ENCODE data around the gene NUTM2G. TPM values are rescaled to one million over a fixed set of nuclear protein-coding genes. Genes with fewer than 3 reads are reported as not detected.
"Not testable (repeated sequence)": the region's sequence is repeated elsewhere in the genome, so short reads cannot be mapped to it uniquely, and the experiment has no call there.

The NUTM2G gene
- total and polyA plus RNA-seq, 2 of the 4 experiments (the other 2 are of a cell fraction) = not detected

DNA sequence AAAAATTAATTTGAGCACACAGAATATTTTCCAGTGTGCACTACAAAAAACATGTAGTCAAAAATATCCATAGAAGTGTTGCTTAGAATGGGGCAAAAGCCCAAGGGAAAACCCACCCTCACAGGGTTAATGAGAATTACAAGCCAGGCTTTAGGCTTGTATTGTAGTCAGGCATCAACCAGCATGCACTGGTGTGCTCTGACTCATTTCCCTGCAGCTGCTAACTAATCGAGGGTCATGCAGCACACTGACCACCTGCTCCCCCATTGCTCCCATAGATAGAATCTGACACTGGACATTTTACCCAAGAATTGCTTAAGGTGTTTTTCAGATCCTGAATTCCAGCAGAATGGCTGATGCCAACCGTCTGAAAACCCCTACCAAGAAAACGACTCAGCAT lies 20.2 kb upstream of the NUTM2G start:
- H3K18ac ChIP-seq (ENCODE audit: low read depth, low read length); BruUV-seq (replicated peaks); H3K23ac ChIP-seq (ENCODE audit: low read depth, low read length); H3K4me3 ChIP-seq (ENCODE audit: insufficient read depth, low read depth, low read length); H4K91ac ChIP-seq (ENCODE audit: insufficient read depth, low read depth, low read length); ATAC-seq (ENCODE audit: low read depth); H2BK20ac ChIP-seq (ENCODE audit: low read depth, low read length); dilution Hi-C loops (cut with HindIII; ENCODE audit: low sequenced_read_pairs, unreplicated experiment); H3K9ac ChIP-seq (ENCODE audit: low read depth, low read length); H3K27me3 ChIP-seq (ENCODE audit: control insufficient read depth, insufficient read depth, low read length); H4K5ac ChIP-seq (ENCODE audit: low read depth, low read length); H2BK120ac ChIP-seq (ENCODE audit: low read depth, low read length); H3K27ac ChIP-seq (ENCODE audit: insufficient read depth, low read length); H2BK5ac ChIP-seq (ENCODE audit: low read depth, low read length, poor library complexity, severe bottlenecking); H3K9me3 ChIP-seq (ENCODE audit: control insufficient read depth, insufficient read depth, low read length); intact Hi-C loops (cut with micrococcal nuclease); H3K79me1 ChIP-seq (ENCODE audit: low read depth in 1 of 2, low read length in 2 of 2); H2AK5ac ChIP-seq (ENCODE audit: low read depth, low read length); in situ Hi-C loops (cut with MboI; ENCODE audit: low sequenced_read_pairs); H3K36me3 ChIP-seq (ENCODE audit: control insufficient read depth, insufficient read depth, low read length); H3K14ac ChIP-seq (replicated peaks; ENCODE audit: low read depth, low read length); DNase-seq; CTCF ChIA-PET; H3K56ac ChIP-seq (ENCODE audit: extremely low read depth, insufficient read depth, low read length); H2AFZ ChIP-seq (replicated peaks; ENCODE audit: low read length, poor library complexity); H3K4me1 ChIP-seq (ENCODE audit: control insufficient read depth, insufficient read depth, low read length); H4K8ac ChIP-seq (ENCODE audit: low read depth in 2 of 2, low read length in 2 of 2); H2AK9ac ChIP-seq (replicated peaks; ENCODE audit: low read depth, low read length, poor library complexity); H3K9me1 ChIP-seq (ENCODE audit: insufficient read depth, low read length); H3K4ac ChIP-seq (ENCODE audit: low read depth, low read length); H2BK15ac ChIP-seq (ENCODE audit: low read depth, low read length); H4K20me1 ChIP-seq (ENCODE audit: insufficient read depth, low read length); POLR2A ChIA-PET (ENCODE audit: unreplicated experiment); H3K4me2 ChIP-seq (ENCODE audit: low read depth, low read length): not testable (repeated sequence)
- WGBS, 2 experiments (ENCODE audit: extremely low coverage in 2 of 2, insufficient read length in 1 of 2) = no CpG with 5 or more reads among the region's 3 CpGs

DNA sequence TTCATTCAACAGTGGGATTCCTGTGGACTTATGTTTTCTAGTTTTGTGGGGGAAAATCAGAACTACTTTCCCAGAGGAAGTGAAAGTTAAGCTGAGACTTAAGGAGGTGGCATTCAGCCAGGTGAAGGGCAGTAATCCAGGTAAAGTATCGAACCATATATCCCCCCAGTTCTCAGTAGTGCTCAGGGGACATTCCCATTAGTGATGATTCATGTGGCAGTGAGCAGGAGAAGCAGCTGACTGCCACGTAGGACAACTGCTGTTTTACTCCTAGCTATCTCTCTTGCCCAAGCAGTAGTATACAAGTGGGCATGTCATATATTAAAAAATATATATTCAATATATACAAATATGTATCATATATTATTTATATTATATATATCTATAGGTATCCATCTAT lies 13.1 kb upstream of the NUTM2G start:
- H3K27ac ChIP-seq (ENCODE audit: insufficient read depth, low read length); CTCF ChIA-PET: not testable (repeated sequence)
- WGBS, 2 experiments (ENCODE audit: extremely low coverage in 2 of 2, insufficient read length in 1 of 2) = no CpG with 5 or more reads among the region's 2 CpGs

More for the DNA sequence above, 13.1 kb upstream of the NUTM2G start:
- H3K4me3 ChIP-seq (ENCODE audit: insufficient read depth, low read depth, low read length); H2BK5ac ChIP-seq (ENCODE audit: low read depth, low read length, poor library complexity, severe bottlenecking); H3K56ac ChIP-seq (ENCODE audit: extremely low read depth, insufficient read depth, low read length); H3K9me1 ChIP-seq (ENCODE audit: insufficient read depth, low read length); H3K9me3 ChIP-seq (ENCODE audit: control insufficient read depth, insufficient read depth, low read length); H3K27me3 ChIP-seq (ENCODE audit: control insufficient read depth, insufficient read depth, low read length); H4K91ac ChIP-seq (ENCODE audit: insufficient read depth, low read depth, low read length); H3K9ac ChIP-seq (ENCODE audit: low read depth, low read length); H2BK120ac ChIP-seq (ENCODE audit: low read depth, low read length); H3K79me1 ChIP-seq (ENCODE audit: low read depth in 1 of 2, low read length in 2 of 2); H2AK5ac ChIP-seq (ENCODE audit: low read depth, low read length); H3K36me3 ChIP-seq (ENCODE audit: control insufficient read depth, insufficient read depth, low read length); BruUV-seq (replicated peaks); H3K18ac ChIP-seq (ENCODE audit: low read depth, low read length); in situ Hi-C loops (cut with MboI; ENCODE audit: low sequenced_read_pairs); H2BK20ac ChIP-seq (ENCODE audit: low read depth, low read length); H2AFZ ChIP-seq (replicated peaks; ENCODE audit: low read length, poor library complexity); DNase-seq; H4K20me1 ChIP-seq (ENCODE audit: insufficient read depth, low read length); H4K8ac ChIP-seq (ENCODE audit: low read depth in 2 of 2, low read length in 2 of 2); H3K4me1 ChIP-seq (ENCODE audit: control insufficient read depth, insufficient read depth, low read length); dilution Hi-C loops (cut with HindIII; ENCODE audit: low sequenced_read_pairs, unreplicated experiment); H3K4ac ChIP-seq (ENCODE audit: low read depth, low read length); POLR2A ChIA-PET (ENCODE audit: unreplicated experiment); H4K5ac ChIP-seq (ENCODE audit: low read depth, low read length); ATAC-seq (ENCODE audit: low read depth); H3K4me2 ChIP-seq (ENCODE audit: low read depth, low read length); H3K23ac ChIP-seq (ENCODE audit: low read depth, low read length); H3K14ac ChIP-seq (replicated peaks; ENCODE audit: low read depth, low read length); H2BK15ac ChIP-seq (ENCODE audit: low read depth, low read length); H2AK9ac ChIP-seq (replicated peaks; ENCODE audit: low read depth, low read length, poor library complexity); intact Hi-C loops (cut with micrococcal nuclease): not testable (repeated sequence)
